Measurements from ENCODE around the gene PRPSAP1.

PRPSAP1 gene

DNA sequence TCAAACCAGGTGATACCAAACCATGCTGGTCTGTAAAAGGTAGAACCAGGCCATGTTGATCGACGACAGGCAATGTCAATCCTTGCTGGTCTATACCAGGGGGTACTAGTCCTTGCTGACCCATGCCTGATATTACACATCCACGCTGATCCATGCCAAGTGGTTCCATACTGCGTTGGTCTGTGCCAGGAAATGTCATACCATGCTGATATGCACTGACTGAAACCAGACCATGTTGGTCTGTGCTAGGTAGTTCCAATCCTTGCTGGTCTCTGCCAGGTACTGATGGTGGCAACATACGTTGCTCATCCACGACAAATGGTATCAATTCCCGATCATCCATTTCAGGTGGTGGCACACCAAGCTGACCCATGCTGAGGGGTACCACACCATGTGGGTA is 60.6 kb downstream of the PRPSAP1 start:
- TF ChIP-seq REST (IDR thresholded peaks at IDR 0.05; ENCODE audit: low read depth) (no peak), YY1 (IDR thresholded peaks at IDR 0.05; ENCODE audit: low read depth) (no peak), TEAD4 (IDR thresholded peaks at IDR 0.05) (no peak), FOXM1 (IDR thresholded peaks at IDR 0.05; ENCODE audit: borderline replicate concordance, low read depth) (no peak), USF1 (IDR thresholded peaks at IDR 0.05) (no peak), TCF12 (IDR thresholded peaks at IDR 0.05; ENCODE audit: low read depth) (no peak), NFIC (IDR thresholded peaks at IDR 0.05) (no peak), TAF1 (IDR thresholded peaks at IDR 0.05; ENCODE audit: low read depth) (no peak), CEBPB (IDR thresholded peaks at IDR 0.05) (no peak), ZBTB7A (IDR thresholded peaks at IDR 0.05; ENCODE audit: low read depth) (no peak), EP300 (IDR thresholded peaks at IDR 0.05; ENCODE audit: borderline replicate concordance) (no peak), RAD21 (IDR thresholded peaks at IDR 0.05; ENCODE audit: low read depth) (no peak), EGR1 (IDR thresholded peaks at IDR 0.05) (no peak), CREB1 (IDR thresholded peaks at IDR 0.05; ENCODE audit: low read depth) (no peak)
- TF ChIP-seq, protein P1, sequence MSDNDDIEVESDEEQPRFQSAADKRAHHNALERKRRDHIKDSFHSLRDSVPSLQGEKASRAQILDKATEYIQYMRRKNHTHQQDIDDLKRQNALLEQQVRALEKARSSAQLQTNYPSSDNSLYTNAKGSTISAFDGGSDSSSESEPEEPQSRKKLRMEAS (IDR thresholded peaks at IDR 0.05): no peak

GRCh38 chr17:76292567-76292966 is 61.1 kb downstream of the PRPSAP1 start:
- TF ChIP-seq RAD21 (IDR thresholded peaks at IDR 0.05; ENCODE audit: low read depth) (no peak), REST (IDR thresholded peaks at IDR 0.05; ENCODE audit: low read depth) (no peak)

- TF ChIP-seq REST (IDR thresholded peaks at IDR 0.05; ENCODE audit: low read depth) (no peak), RAD21 (IDR thresholded peaks at IDR 0.05; ENCODE audit: low read depth) (no peak), YY1 (IDR thresholded peaks at IDR 0.05; ENCODE audit: low read depth) (no peak), TCF12 (IDR thresholded peaks at IDR 0.05; ENCODE audit: low read depth) (no peak), NFIC (IDR thresholded peaks at IDR 0.05) (no peak), USF1 (IDR thresholded peaks at IDR 0.05) (no peak), ZBTB7A (IDR thresholded peaks at IDR 0.05; ENCODE audit: low read depth) (no peak), TEAD4 (IDR thresholded peaks at IDR 0.05) (no peak), EP300 (IDR thresholded peaks at IDR 0.05; ENCODE audit: borderline replicate concordance) (no peak), TAF1 (IDR thresholded peaks at IDR 0.05; ENCODE audit: low read depth) (no peak), CREB1 (IDR thresholded peaks at IDR 0.05; ENCODE audit: low read depth) (no peak), CEBPB (IDR thresholded peaks at IDR 0.05) (no peak), EGR1 (IDR thresholded peaks at IDR 0.05) (no peak), FOXM1 (IDR thresholded peaks at IDR 0.05; ENCODE audit: borderline replicate concordance, low read depth) (no peak)
- TF ChIP-seq, protein P1 (IDR thresholded peaks at IDR 0.05): no peak
Measured at GRCh38 chr17:76281573-76282371, 71.9 kb downstream of the PRPSAP1 start.

- TF ChIP-seq YY1 (IDR thresholded peaks at IDR 0.05; ENCODE audit: low read depth): no peak
- TF ChIP-seq, protein P1 (IDR thresholded peaks at IDR 0.05): no peak
- no peak for TF ChIP-seq EGR1 (IDR thresholded peaks at IDR 0.05)
- TF ChIP-seq NFIC (IDR thresholded peaks at IDR 0.05): no peak
- TF ChIP-seq FOXM1 (IDR thresholded peaks at IDR 0.05; ENCODE audit: borderline replicate concordance, low read depth): no peak
- no peak for TF ChIP-seq EP300 (IDR thresholded peaks at IDR 0.05; ENCODE audit: borderline replicate concordance)
- no peak for TF ChIP-seq USF1 (IDR thresholded peaks at IDR 0.05)
- TF ChIP-seq TCF12 (IDR thresholded peaks at IDR 0.05; ENCODE audit: low read depth): no peak
- no peak for TF ChIP-seq RAD21 (IDR thresholded peaks at IDR 0.05; ENCODE audit: low read depth)
- no peak for TF ChIP-seq CEBPB (IDR thresholded peaks at IDR 0.05)
- TF ChIP-seq ZBTB7A (IDR thresholded peaks at IDR 0.05; ENCODE audit: low read depth): no peak
- TF ChIP-seq REST (IDR thresholded peaks at IDR 0.05; ENCODE audit: low read depth): no peak
- no peak for TF ChIP-seq TEAD4 (IDR thresholded peaks at IDR 0.05)
- TF ChIP-seq CREB1 (IDR thresholded peaks at IDR 0.05; ENCODE audit: low read depth): no peak
- TF ChIP-seq TAF1 (IDR thresholded peaks at IDR 0.05; ENCODE audit: low read depth): no peak
Measured at GRCh38 chr17:76280650-76281049, 73.1 kb downstream of the PRPSAP1 start.
